Astrocyte (in vitro differentiated cells and primary cell): ENCODE measurements around the gene TSPAN19. TPM values are rescaled to one million over a fixed set of nuclear protein-coding genes. Genes with fewer than 3 reads are reported as not detected.

Experiments used
- DNase-seq: peaks from one replicate; pipeline ENCODE4 v3.0.0-alpha.2; 2010; ENCODE audit warnings: low read depth
- FAIRE-seq: peaks from 2 replicates; lab custom pipeline; 2011; peaks lifted over from hg19 to GRCh38; lab: Jason Lieb, UNC
- H2AFZ ChIP-seq: 2 replicates; pipeline ENCODE4 v1.6.0; 2012; ENCODE audit warnings: low read depth, low read length, inconsistent platforms
- H3K27ac ChIP-seq: 2 replicates; pipeline ENCODE4 v1.5.1; 2011; ENCODE audit warnings: low read depth, low read length, inconsistent platforms
- H3K27me3 ChIP-seq: 2 replicates; pipeline ENCODE4 v1.6.0; 2011; ENCODE audit warnings: low read length, inconsistent platforms; ENCODE audit not compliant: insufficient read depth
- H3K36me3 ChIP-seq: 2 replicates; pipeline ENCODE4 v1.5.1; 2011; ENCODE audit warnings: low read length, inconsistent platforms; ENCODE audit not compliant: insufficient read depth
- H3K4me1 ChIP-seq: 2 replicates; pipeline ENCODE4 v1.5.1; 2011; ENCODE audit warnings: low read length, inconsistent platforms; ENCODE audit not compliant: insufficient read depth
- H3K4me2 ChIP-seq: 2 replicates; pipeline ENCODE4 v1.6.0; 2012; ENCODE audit warnings: low read length, inconsistent platforms
- H3K4me3 ChIP-seq: 2 replicates; pipeline ENCODE4 v1.5.1; 2011; ENCODE audit warnings: low read depth, mild to moderate bottlenecking, low read length, inconsistent platforms; ENCODE audit not compliant: insufficient read depth
- H3K79me2 ChIP-seq: 2 replicates; pipeline ENCODE4 v1.6.0; 2012; ENCODE audit warnings: mild to moderate bottlenecking, low read length, inconsistent platforms; ENCODE audit not compliant: insufficient read depth
- H3K9ac ChIP-seq: 2 replicates; pipeline ENCODE4 v1.6.0; 2012; ENCODE audit warnings: mild to moderate bottlenecking, low read length, inconsistent platforms
- H3K9me3 ChIP-seq: 2 replicates; pipeline ENCODE4 v1.5.1; 2012; ENCODE audit warnings: low read depth, mild to moderate bottlenecking, low read length, inconsistent platforms; ENCODE audit not compliant: insufficient read depth
- H4K20me1 ChIP-seq: 2 replicates; pipeline ENCODE4 v1.6.0; 2012; ENCODE audit warnings: low read length, inconsistent platforms; ENCODE audit not compliant: insufficient read depth
- H3K27ac Mint-ChIP-seq: one replicate; pipeline ENCODE4 v1.8.0; 2021; ENCODE audit warnings: mild to moderate bottlenecking, mixed read lengths; ENCODE audit not compliant: unreplicated experiment
- H3K27me3 Mint-ChIP-seq: one replicate; pipeline ENCODE4 v1.8.0; 2021; ENCODE audit warnings: low read depth, mixed read lengths; ENCODE audit not compliant: unreplicated experiment
- H3K36me3 Mint-ChIP-seq: one replicate; pipeline ENCODE4 v1.8.0; 2021; ENCODE audit warnings: low read depth, mixed read lengths; ENCODE audit not compliant: unreplicated experiment
- H3K4me1 Mint-ChIP-seq: one replicate; pipeline ENCODE4 v1.8.0; 2021; ENCODE audit warnings: low read depth, mixed read lengths; ENCODE audit not compliant: unreplicated experiment
- H3K4me3 Mint-ChIP-seq: one replicate; pipeline ENCODE4 v1.8.0; 2021; ENCODE audit warnings: mild to moderate bottlenecking, moderate library complexity, mixed read lengths; ENCODE audit not compliant: unreplicated experiment
- H3K9me3 Mint-ChIP-seq: one replicate; pipeline ENCODE4 v1.8.0; 2021; ENCODE audit warnings: mild to moderate bottlenecking, mixed read lengths; ENCODE audit not compliant: unreplicated experiment
- EZH2 ChIP-seq: IDR thresholded peaks from 2 replicates; pipeline ENCODE4 v1.6.1; 2012; ENCODE audit warnings: mild to moderate bottlenecking, low read length, inconsistent platforms; ENCODE audit not compliant: insufficient read depth
- total RNA-seq: library from RNA; stranded (reverse); gene quantifications from 2 replicates; pipeline ENCODE4 v1.2.1, GENCODE V29; 2021
- TF ChIP-seq, protein P1 (sequence below): IDR thresholded peaks from 2 replicates; pipeline ENCODE4 v1.5.1; 2011; ENCODE audit warnings: low read depth, mild to moderate bottlenecking, inconsistent platforms, low read length, moderate library complexity; ENCODE audit not compliant: insufficient read depth

Gene TSPAN19
- total RNA-seq, 1 donor from 2014 or later: not detected

DNA sequence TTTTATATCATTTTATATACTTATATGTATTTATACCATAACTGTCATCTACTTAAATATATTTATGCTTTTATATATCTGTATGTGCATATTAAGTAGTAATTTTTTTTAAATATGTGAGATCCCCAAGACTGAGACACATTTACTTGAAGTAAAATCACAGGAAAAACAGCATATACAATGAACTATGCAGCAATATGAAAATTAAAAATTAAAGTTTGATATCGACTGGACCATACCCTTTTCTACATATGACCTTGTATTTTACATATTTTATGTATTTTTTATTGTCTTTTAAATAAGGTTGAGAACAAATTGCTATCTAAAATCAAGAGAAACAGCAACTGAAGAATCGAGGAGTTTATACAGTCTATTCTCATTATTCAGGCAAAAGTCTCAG is 50.0 kb downstream of the TSPAN19 start:
- Histone ChIP-seq H3K27me3 (no peaks in the 10 kb centered on the region), H3K36me3 (no peaks in the 10 kb centered on the region), H3K4me2 (no peak overlapping the region), H3K9ac (no peak overlapping the region), H3K27ac (no peak overlapping the region), H3K9me3 (no peaks in the 10 kb centered on the region), H2AFZ (no peak overlapping the region), H4K20me1 (no peaks in the 10 kb centered on the region), H3K4me1 (no peaks in the 10 kb centered on the region), H3K4me3 (no peak overlapping the region), H3K79me2 (no peaks in the 10 kb centered on the region)
- Mint-ChIP-seq H3K9me3 (no peaks in the 10 kb centered on the region), H3K4me3 (no peak overlapping the region), H3K27me3 (no peaks in the 10 kb centered on the region), H3K4me1 (no peaks in the 10 kb centered on the region), H3K36me3 (no peaks in the 10 kb centered on the region), H3K27ac (no peak overlapping the region)
- TF ChIP-seq, protein P1, sequence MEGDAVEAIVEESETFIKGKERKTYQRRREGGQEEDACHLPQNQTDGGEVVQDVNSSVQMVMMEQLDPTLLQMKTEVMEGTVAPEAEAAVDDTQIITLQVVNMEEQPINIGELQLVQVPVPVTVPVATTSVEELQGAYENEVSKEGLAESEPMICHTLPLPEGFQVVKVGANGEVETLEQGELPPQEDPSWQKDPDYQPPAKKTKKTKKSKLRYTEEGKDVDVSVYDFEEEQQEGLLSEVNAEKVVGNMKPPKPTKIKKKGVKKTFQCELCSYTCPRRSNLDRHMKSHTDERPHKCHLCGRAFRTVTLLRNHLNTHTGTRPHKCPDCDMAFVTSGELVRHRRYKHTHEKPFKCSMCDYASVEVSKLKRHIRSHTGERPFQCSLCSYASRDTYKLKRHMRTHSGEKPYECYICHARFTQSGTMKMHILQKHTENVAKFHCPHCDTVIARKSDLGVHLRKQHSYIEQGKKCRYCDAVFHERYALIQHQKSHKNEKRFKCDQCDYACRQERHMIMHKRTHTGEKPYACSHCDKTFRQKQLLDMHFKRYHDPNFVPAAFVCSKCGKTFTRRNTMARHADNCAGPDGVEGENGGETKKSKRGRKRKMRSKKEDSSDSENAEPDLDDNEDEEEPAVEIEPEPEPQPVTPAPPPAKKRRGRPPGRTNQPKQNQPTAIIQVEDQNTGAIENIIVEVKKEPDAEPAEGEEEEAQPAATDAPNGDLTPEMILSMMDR: no peak
- TF ChIP-seq EZH2: no peak
- no peak for FAIRE-seq
- no peak for DNase-seq

DNA sequence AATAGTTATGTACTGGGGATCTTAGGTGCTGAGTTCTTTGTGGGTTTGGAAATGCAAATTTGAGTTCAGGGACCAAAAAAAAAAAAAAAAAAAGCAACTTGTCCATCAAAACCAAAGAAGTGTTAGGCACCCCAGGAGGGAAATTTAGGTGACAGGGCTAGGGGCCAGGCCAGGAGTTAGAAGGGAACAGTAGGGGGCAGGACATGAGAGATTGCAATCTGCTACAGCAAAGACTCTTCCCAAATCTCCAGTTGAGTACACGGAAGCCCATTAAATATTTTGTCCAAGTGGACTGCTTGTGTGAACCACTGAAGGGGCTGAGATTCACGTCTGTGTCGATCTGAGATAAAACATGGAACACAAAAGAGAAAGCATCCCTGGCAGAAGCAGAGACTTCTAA is 52.8 kb downstream of the TSPAN19 start:
- Histone ChIP-seq H3K27ac (no peak overlapping the region), H3K36me3 (no peaks in the 10 kb centered on the region), H3K4me3 (no peak overlapping the region), H3K9ac (no peak overlapping the region), H4K20me1 (no peaks in the 10 kb centered on the region), H3K79me2 (no peaks in the 10 kb centered on the region), H3K9me3 (no peaks in the 10 kb centered on the region), H2AFZ (no peak overlapping the region), H3K4me2 (no peak overlapping the region), H3K27me3 (no peaks in the 10 kb centered on the region), H3K4me1 (no peaks in the 10 kb centered on the region)
- no peaks in the 10 kb centered on the region for H3K9me3 Mint-ChIP-seq
- H3K27ac Mint-ChIP-seq: no peak overlapping the region
- H3K27me3 Mint-ChIP-seq: no peaks in the 10 kb centered on the region
- DNase-seq: no peak
- H3K36me3 Mint-ChIP-seq: no peaks in the 10 kb centered on the region
- no peak for TF ChIP-seq EZH2
- TF ChIP-seq, protein P1: no peak
- FAIRE-seq: no peak
- H3K4me1 Mint-ChIP-seq: no peaks in the 10 kb centered on the region
- H3K4me3 Mint-ChIP-seq: no peak overlapping the region

DNA sequence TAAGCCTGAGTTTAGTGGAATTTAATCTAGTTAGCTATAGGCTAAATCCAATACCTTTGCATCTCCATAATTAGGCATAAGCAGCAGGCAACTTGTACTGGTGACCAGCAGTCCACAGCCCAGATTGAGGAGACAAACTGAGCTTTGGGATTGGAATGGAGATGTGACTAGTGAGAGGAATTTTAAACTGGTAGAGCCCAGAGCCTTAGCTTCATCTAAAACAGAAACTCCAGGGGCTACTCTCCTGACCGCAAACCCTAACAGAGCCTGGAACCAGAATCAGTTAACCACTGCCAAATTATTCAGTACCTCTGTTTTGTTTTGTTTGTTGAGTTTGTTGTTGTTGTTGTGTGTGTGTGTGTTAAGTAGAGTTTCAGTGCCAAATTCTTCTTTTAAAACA is 53.2 kb downstream of the TSPAN19 start:
- H3K4me3 Mint-ChIP-seq: no peak overlapping the region
- H3K27ac ChIP-seq: no peak overlapping the region
- H2AFZ ChIP-seq: no peak overlapping the region
- TF ChIP-seq, protein P1: no peak
- TF ChIP-seq EZH2: no peak
- DNase-seq: no peak
- H3K36me3 Mint-ChIP-seq: no peaks in the 10 kb centered on the region
- no peaks in the 10 kb centered on the region for H4K20me1 ChIP-seq
- H3K79me2 ChIP-seq: no peaks in the 10 kb centered on the region
- H3K4me1 Mint-ChIP-seq: no peaks in the 10 kb centered on the region
- H3K9ac ChIP-seq: no peak overlapping the region
- no peaks in the 10 kb centered on the region for H3K27me3 Mint-ChIP-seq
- no peaks in the 10 kb centered on the region for H3K9me3 Mint-ChIP-seq
- no peaks in the 10 kb centered on the region for H3K4me1 ChIP-seq
- H3K27me3 ChIP-seq: no peaks in the 10 kb centered on the region
- no peaks in the 10 kb centered on the region for H3K36me3 ChIP-seq
- no peak overlapping the region for H3K4me2 ChIP-seq
- no peak overlapping the region for H3K4me3 ChIP-seq
- FAIRE-seq: no peak
- no peaks in the 10 kb centered on the region for H3K9me3 ChIP-seq
- H3K27ac Mint-ChIP-seq: no peak overlapping the region
